ENCODE results near the gene MYH11.

The MYH11 gene

GRCh38 chr16:15856901-15857698 is at the start of gene MYH11:
Gene MYH11, minus strand, starts transcription at chr16:15857028. Its CDS starts 18,776 bp downstream, at chr16:15838252.
- no peak for DNase-seq (ENCODE audit: low spot score)

GRCh38 chr16:15906439-15906838 is 49.6 kb upstream of the MYH11 start:
- no peak for DNase-seq (ENCODE audit: low spot score)

DNA sequence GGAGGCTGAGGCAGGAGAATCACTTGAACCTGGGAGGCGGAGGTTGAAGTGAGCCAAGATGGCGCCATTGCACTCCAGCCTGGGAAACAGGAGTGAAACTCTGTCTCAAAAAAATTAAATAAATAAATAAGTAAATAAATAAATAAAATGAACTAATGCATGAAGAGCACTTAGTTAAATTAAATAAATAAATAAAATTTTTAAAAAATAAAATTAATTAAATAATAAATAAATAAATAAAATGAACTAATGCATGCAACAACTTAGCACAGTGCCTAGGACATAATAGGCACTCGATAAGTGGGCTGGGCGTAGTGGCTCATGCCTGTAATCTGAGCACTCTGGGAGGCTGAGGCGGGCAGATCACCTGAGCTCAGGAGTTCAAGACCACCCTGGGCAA is 47.1 kb upstream of the MYH11 start:
- DNase-seq (ENCODE audit: low spot score): no peak

DNA sequence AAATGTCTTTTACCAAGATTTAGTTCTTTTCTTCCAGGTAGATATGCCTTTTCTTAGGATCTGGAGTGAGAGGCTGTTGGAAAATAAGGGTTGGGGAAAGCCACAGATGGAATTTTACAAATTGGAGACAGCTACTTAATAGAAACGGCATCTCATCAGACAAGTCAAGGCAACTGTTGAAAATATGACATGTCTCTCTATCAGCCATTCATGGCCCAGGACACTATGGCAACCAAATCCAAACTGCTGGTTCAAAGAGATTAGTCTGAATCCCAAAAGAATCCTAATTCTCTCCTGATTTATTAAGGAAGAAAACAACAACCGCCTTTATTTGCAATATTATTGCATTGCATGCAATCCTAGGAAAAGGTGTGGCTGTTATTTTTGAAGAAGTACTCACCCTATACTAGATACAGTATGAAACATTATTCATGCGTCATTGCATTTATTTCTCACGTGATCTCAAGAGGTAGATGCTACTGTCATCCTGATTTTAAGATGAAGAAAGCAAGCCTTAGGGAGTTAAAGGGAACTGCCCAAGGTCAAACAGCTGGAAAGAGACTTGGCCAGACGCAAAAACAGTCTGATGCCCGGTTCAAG is 44.2 kb upstream of the MYH11 start:
- no peak for DNase-seq (ENCODE audit: low spot score)

DNA sequence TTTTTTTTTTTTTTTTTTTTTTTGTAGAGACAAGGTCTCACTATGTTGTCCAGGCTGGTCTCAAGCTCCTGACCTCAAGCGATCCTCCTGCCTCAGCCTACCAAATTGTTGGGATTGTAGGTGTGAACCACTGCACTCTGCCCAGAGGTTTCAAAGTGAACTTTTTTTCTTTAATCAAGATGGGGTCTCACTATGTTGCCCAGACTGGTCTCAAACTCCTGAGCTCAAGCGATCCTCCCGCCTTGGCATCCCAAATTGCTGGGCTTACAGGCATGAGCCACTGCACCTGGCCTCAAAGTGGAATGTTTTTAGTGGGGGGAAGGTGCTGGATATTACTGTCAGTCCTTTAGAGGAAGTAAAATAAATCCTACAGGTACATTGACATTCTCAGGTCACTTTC is 43.5 kb upstream of the MYH11 start:
- DNase-seq (ENCODE audit: low spot score): no peak

GRCh38 chr16:15899538-15900100 is 42.8 kb upstream of the MYH11 start:
- peak; percentile 17 for DNase-seq (ENCODE audit: low spot score)

DNA sequence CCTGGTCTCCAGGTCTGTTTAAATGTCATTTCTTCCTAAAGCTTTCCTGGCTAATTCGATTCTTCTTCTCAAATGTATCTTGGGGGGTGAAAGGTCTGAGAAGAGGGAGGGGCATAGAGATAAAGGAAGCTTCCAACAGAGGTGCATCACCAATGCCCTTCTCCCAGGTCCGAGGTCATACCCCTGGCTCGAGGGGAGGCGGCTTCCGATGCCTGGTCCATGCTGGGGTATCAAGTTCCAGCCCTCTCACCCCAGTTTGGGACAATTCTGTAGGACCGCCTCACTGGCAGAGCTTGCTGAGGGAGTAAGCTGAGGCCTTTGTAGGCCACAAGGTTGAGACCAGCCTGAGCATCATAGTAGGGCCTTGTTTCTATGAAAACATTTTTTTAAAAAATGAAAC is 41.8 kb upstream of the MYH11 start:
- DNase-seq (ENCODE audit: low spot score): no peak

- DNase-seq (ENCODE audit: low spot score): no peak
These were observed 41.0 kb upstream of the MYH11 start for GRCh38 chr16:15897834-15898254.

GRCh38 chr16:15897121-15897780 is 40.4 kb upstream of the MYH11 start:
- DNase-seq (ENCODE audit: low spot score): no peak

DNA sequence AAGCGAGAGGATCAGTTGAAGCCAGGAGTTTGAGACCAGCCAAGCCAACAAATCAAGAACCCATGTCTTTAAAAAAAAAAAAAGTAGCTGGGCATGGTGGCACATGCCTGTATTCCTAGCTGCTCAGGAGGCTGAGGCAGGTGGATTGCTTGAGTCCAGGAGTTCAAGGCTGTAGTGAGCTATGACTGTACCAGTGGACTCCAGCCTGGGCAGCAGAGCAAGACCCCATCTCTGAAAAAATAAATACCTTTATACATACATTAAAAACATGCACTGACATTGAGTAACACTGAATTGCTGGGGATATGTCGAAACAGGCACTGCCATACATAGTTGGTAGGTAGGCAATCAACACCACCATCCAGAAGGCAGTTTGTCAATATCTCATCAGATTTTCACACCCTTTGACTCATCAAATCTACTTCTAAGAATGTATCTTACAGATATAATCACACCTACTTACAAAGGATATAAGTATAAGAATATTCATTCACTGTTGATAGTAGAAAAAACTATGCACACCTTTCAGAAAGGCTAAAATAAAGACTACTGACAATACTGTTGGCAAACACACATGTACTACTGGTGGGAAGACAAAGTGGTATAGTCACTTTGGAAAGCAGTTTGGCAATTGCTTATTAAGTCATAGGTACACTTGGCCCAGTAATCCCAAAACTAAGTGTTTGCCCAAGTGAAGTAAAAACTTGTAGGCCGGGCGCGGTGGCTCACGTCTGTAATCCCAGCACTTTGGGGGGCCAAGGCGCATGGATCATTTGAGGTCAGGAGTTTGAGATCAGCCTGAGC is 37.9 kb upstream of the MYH11 start:
- DNase-seq (ENCODE audit: low spot score): no peak

DNA sequence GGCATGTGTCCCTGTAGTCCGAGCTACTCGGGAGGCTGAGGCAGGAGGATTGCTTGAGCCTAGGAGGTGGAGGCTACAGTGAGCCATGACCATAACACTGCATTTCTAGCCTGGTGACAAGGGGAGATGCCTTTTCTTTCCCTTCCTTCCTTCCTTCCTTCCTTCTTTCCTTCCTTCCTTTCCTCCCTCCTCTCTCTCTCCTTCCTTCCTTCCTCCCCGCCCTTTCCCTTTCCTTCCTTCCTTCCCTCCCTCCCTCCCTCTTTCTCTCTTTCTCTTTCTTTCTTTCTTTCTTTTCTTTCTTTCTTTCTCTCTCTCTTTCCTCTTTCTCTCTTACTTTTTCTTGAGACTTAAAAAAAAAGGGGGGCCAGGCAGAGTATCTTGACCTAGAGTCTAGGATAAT is 34.7 kb upstream of the MYH11 start:
- DNase-seq (ENCODE audit: low spot score): no peak

GRCh38 chr16:15888072-15888976 is 31.5 kb upstream of the MYH11 start, which contains the start of gene CEP20:
Gene CEP20, minus strand, starts transcription at chr16:15888603. Its CDS starts 18 bp downstream, at chr16:15888585.
- peak; percentile 100 for DNase-seq (ENCODE audit: low spot score)

- no peak for DNase-seq (ENCODE audit: low spot score)
These were observed 30.5 kb upstream of the MYH11 start for GRCh38 chr16:15887283-15887682.

DNA sequence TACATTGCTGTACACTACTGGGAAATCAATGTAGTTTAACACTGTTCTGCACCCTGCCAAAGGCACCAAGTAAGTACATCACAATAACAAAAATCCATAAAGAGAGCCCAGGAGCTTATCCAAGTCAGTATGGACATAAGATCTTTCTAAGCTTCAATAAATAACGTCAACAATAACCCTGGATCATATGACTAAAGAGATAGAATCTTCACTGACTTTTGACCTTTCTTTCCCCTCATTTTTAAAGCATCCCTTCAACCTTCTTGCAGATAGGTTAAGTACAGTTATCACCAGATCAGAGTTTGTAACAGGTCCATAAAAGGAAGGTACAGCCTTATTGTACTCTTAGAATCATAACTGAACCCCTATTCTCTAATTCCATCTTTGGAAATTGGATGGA is 29.2 kb upstream of the MYH11 start:
- no peak for DNase-seq (ENCODE audit: low spot score)

- no peak for DNase-seq (ENCODE audit: low spot score)
These were observed 28.8 kb upstream of the MYH11 start for GRCh38 chr16:15885560-15886001.

GRCh38 chr16:15882563-15882962 is 25.7 kb upstream of the MYH11 start:
- DNase-seq (ENCODE audit: low spot score): no peak

DNA sequence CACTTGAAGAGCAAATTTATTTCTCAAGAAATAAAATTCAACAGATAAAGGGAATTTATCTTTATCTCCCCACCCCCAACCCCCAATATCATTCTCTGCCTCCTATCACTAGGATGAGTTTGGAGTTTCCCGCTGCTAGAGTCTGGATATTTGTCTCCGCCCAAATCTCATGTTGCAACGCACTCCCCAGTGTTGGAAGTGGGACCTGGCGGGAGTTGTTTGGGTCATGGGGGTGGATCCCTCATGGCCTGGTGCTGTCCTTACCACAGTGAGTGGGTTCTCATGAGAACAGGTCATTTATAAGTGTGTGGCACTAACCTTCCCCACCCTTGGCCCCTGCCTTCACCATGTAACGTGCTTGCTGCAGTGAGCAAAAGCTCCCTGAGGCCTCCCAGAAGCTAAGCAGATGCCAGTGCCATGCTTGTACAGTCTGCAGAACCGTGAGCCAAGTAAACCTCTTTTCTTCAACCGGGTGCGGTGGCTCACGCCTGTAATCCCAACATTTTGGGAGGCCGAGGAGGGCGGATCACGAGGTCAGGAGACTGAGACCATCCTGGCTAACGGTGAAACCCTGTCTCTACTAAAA is 25.1 kb upstream of the MYH11 start:
- no peak for DNase-seq (ENCODE audit: low spot score)

- DNase-seq (ENCODE audit: low spot score): no peak
These were observed 23.8 kb upstream of the MYH11 start for GRCh38 chr16:15880434-15881308.

DNA sequence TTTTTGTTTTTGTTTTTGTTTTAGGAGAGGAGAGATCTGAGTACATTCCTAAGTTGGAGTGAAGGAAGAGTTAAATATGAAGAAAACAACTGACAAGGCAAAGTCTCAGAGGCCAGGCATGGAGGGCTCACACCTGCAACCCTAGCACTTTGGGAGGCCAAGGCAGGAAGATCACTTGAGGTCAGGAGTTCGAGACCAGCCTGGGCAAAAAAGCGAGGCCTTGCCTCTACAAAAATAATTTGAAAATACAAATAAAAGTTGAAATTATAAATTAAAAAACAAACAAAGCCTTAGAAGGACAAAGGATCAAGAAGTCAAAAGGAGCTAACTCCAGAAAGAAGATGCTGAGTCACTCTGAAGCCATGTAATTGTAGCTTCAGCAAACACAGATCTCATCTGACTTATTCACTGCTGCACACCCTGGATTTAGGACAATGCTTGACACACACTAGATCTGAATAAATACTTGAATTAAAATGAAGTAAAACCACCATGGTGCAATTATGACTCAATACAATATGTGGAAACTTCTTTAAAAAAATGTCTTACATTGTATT is 22.5 kb upstream of the MYH11 start:
- peak; percentile 75 for DNase-seq (ENCODE audit: low spot score)
